HG02973 (cell line): ENCODE data around the gene ENO4.

ENCODE experiments used
- ATAC-seq: cut with Tn5 transposase; IDR thresholded peaks from one replicate; pipeline ENCODE4 v1.9.1; 2021; ENCODE audit warnings: moderate library complexity; ENCODE audit not compliant: unreplicated experiment

Gene ENO4

GRCh38 chr10:116829711-116830110 is 19.6 kb upstream of the ENO4 start:
- no peak for ATAC-seq

- ATAC-seq: no peak
Measured at GRCh38 chr10:116831086-116831485, 18.2 kb upstream of the ENO4 start.

GRCh38 chr10:116831790-116832189 is 17.5 kb upstream of the ENO4 start:
- no peak for ATAC-seq

- no peak for ATAC-seq
Measured at GRCh38 chr10:116833986-116834985, 15.0 kb upstream of the ENO4 start.

GRCh38 chr10:116835658-116836057 is 13.6 kb upstream of the ENO4 start:
- ATAC-seq: no peak

- ATAC-seq: no peak
Measured at GRCh38 chr10:116836083-116836482, 13.2 kb upstream of the ENO4 start.

- no peak for ATAC-seq
Measured at GRCh38 chr10:116836902-116837523, 12.3 kb upstream of the ENO4 start.

GRCh38 chr10:116838143-116838725 is 11.1 kb upstream of the ENO4 start:
- ATAC-seq: peak; percentile 85

GRCh38 chr10:116840389-116841075 is 8.8 kb upstream of the ENO4 start:
- ATAC-seq: no peak

- no peak for ATAC-seq
Measured at GRCh38 chr10:116845823-116846222, 3.5 kb upstream of the ENO4 start.

GRCh38 chr10:116848032-116848943 is 1.0 kb upstream of the ENO4 start:
- peak; percentile 73 for ATAC-seq

GRCh38 chr10:116848944-116849247 is 403 bp upstream of the ENO4 start:
- ATAC-seq: no peak

GRCh38 chr10:116850058-116850611 is 836 bp downstream of the ENO4 start:
- ATAC-seq: no peak

GRCh38 chr10:116852246-116852645 is 2.9 kb downstream of the ENO4 start:
- ATAC-seq: no peak

GRCh38 chr10:116853287-116853686 is 4.0 kb downstream of the ENO4 start:
- no peak for ATAC-seq

GRCh38 chr10:116853701-116854100 is 4.4 kb downstream of the ENO4 start:
- no peak for ATAC-seq

- ATAC-seq: no peak
Measured at GRCh38 chr10:116857156-116857555, 7.9 kb downstream of the ENO4 start.

- ATAC-seq: no peak
Measured at GRCh38 chr10:116861796-116862195, 12.5 kb downstream of the ENO4 start.

- ATAC-seq: no peak
Measured at GRCh38 chr10:116864436-116864835, 15.1 kb downstream of the ENO4 start.

GRCh38 chr10:116866066-116866465 is 16.8 kb downstream of the ENO4 start:
- ATAC-seq: no peak
